Esophagus muscularis mucosa (tissue), 4 donors: ENCODE results near the gene MRTFA. TPM values are rescaled to one million over a fixed set of nuclear protein-coding genes. Genes with fewer than 3 reads are reported as not detected.

ENCODE experiments used
- DNase-seq: peaks from one replicate; pipeline ENCODE4 v3.0.0-alpha.2; 2017; ENCODE audit errors: extremely low spot score
- H3K27ac ChIP-seq, 4 donors: fragments of 200-600 bp; sonication (generic); replicated peaks in 1 of 4; 1 replicate in 3 of 4; 2 replicates in 1 of 4; pipeline ENCODE4 v1.5.1; 2016 to 2019; ENCODE audit warnings: mild to moderate bottlenecking in 1 of 4
- H3K27me3 ChIP-seq, 4 donors: fragments of 200-600 bp; sonication (generic); one replicate each; pipeline versions ENCODE4 v1.5.1 to v1.6.0; 2016 to 2019
- H3K36me3 ChIP-seq, 4 donors: fragments of 200-600 bp; sonication (generic); one replicate each; pipeline ENCODE4 v1.5.1; 2016 to 2019
- H3K4me1 ChIP-seq, 4 donors: fragments of 200-600 bp; sonication (generic); one replicate each; pipeline ENCODE4 v1.5.1; 2016 to 2019
- H3K4me3 ChIP-seq, 4 donors: fragments of 200-600 bp; sonication (generic); 1 replicate in 2 of 4; 2 replicates in 2 of 4; pipeline ENCODE4 v1.5.1; 2016 to 2019; ENCODE audit warnings: mild to moderate bottlenecking in 4 of 4, moderate library complexity in 1 of 4
- H3K9me3 ChIP-seq, 4 donors: fragments of 200-600 bp; sonication (generic); 1 replicate in 3 of 4; 2 replicates in 1 of 4; pipeline ENCODE4 v1.5.1; 2016 to 2019
- EP300 ChIP-seq: sonication (generic); formaldehyde crosslinking; IDR thresholded peaks from one replicate; pipeline ENCODE4 v1.6.1; 2017; ENCODE audit warnings: antibody characterized with exemption
- POLR2A ChIP-seq: fragments of 450-650 bp; IDR thresholded peaks from one replicate; pipeline ENCODE4 v1.6.1; 2017; ENCODE audit warnings: antibody characterized with exemption, moderate library complexity, mild to moderate bottlenecking, low read depth
- POLR2AphosphoS5 ChIP-seq, 2 donors: sonication (generic); formaldehyde crosslinking; IDR thresholded peaks; one replicate each; pipeline ENCODE4 v1.6.1; 2017; ENCODE audit warnings: antibody characterized with exemption in 2 of 2
- WGBS: methylation state at CpG from one replicate; pipeline ENCODE4 v1.1.5; 2018; 5-methylcytosine and 5-hydroxymethylcytosine counted together
- intact Hi-C: fragments of 100-400 bp; cut with DNase I; formaldehyde crosslinking; loops from one replicate; pipeline ENCODE4 v1.15.1; 2023
- total RNA-seq, 4 donors: library from RNA; depleted of rRNA; stranded (reverse); fragments of >200 nt; gene quantifications; one replicate each; pipeline versions ENCODE4 v1.1.0 to v1.2.1, GENCODE V29; 2016
- TF ChIP-seq, protein P1 (sequence below), 3 experiments: fragments of 200-600 bp in 2 of 3; fragments of 450-650 bp in 1 of 3; sonication (generic) in 2 of 3; IDR thresholded peaks; one replicate each; pipeline ENCODE4 v1.5.1; 2017 to 2019; ENCODE audit warnings: antibody characterized with exemption in 3 of 3, mild to moderate bottlenecking in 2 of 3, moderate library complexity in 1 of 3

Gene MRTFA
- total RNA-seq, 4 donors from 2014 or later = 55.6 to 88.7 (median 73.6) TPM

GRCh38 chr22:40621309-40622151 is 15.0 kb downstream of the MRTFA start:
- H3K4me3 ChIP-seq = no peak overlapping the region
- TF ChIP-seq EP300 (no peak), POLR2AphosphoS5 (IDR thresholded peaks at IDR 0.05) (no peak), POLR2A (no peak)
- TF ChIP-seq, protein P1, sequence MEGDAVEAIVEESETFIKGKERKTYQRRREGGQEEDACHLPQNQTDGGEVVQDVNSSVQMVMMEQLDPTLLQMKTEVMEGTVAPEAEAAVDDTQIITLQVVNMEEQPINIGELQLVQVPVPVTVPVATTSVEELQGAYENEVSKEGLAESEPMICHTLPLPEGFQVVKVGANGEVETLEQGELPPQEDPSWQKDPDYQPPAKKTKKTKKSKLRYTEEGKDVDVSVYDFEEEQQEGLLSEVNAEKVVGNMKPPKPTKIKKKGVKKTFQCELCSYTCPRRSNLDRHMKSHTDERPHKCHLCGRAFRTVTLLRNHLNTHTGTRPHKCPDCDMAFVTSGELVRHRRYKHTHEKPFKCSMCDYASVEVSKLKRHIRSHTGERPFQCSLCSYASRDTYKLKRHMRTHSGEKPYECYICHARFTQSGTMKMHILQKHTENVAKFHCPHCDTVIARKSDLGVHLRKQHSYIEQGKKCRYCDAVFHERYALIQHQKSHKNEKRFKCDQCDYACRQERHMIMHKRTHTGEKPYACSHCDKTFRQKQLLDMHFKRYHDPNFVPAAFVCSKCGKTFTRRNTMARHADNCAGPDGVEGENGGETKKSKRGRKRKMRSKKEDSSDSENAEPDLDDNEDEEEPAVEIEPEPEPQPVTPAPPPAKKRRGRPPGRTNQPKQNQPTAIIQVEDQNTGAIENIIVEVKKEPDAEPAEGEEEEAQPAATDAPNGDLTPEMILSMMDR (IDR thresholded peaks at IDR 0.05) = no peak
- DNase-seq = no peak
- peaks cover 0 to 14% (median 3%) of the 10 kb centered on the region in 4 donors for H3K9me3 ChIP-seq
- peaks cover 17 to 38% (median 22%) of the 10 kb centered on the region in 4 donors for H3K4me1 ChIP-seq
- H3K36me3 ChIP-seq = no peaks in the 10 kb centered on the region
- H3K27me3 ChIP-seq = no peaks in the 10 kb centered on the region
- 81% methylated on average over 9 of the region's 9 CpGs for WGBS
- intact Hi-C loops = no loop called here
- no peak overlapping the region for H3K27ac ChIP-seq

DNA sequence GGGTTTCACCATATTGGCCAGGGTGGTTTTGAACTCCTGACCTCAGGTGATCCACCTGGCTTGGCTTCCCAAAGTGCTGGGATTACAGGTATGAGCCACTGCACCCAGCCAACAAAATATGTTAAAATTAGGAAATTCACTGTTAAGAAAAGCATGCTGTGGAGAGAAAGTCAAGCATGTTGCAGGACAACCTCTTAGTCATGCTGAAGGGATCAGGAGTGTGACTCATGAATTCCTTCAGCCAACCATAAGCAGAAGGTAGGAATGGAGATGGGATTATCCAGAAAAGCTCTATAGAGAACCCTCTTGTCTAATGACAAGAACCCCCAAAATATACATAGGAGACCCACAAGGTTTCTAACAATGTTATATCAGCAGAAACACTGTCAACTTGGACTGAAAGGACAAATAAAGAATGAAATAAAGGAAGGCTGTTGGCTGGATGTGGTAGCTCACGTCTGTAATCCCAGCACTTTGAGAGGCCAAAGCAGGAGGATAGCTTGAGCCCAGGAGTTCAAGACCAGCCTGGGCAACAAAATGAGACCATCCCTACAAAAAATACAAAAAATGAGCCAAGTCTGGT is 16.0 kb downstream of the MRTFA start:
- no peak for DNase-seq
- Histone ChIP-seq H3K27me3 (no peaks in the 10 kb centered on the region), H3K36me3 (no peaks in the 10 kb centered on the region), H3K4me1 (peaks cover 17 to 33% (median 24%) of the 10 kb centered on the region in 4 donors), H3K4me3 (no peak overlapping the region), H3K9me3 (peaks cover 0 to 14% (median 3%) of the 10 kb centered on the region in 4 donors), H3K27ac (no peak overlapping the region)
- intact Hi-C loops = no loop called here
- WGBS = 95% methylated on average over 1 of the region's 1 CpG
- TF ChIP-seq, protein P1 (IDR thresholded peaks at IDR 0.05) = no peak
- TF ChIP-seq POLR2A (no peak), EP300 (no peak), POLR2AphosphoS5 (IDR thresholded peaks at IDR 0.05) (no peak)

DNA sequence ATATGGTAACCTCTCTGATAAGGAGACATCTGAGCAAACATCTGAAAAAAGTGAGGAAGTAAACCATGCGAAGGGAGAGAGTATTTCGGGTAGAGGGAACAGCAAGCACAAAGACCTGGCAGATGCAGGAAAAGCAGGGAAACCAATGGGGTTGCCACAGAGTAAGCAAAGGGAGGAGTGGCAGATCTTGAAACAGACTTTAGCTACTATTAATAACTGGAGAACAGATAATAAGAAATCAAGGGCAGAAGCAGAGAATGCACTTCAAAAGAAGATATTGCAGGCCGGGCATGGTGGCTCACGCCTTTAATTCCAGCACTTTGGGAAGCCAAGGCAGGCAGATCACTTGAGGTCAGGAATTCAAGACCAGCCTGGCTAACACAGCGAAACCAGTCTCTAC is 18.1 kb downstream of the MRTFA start:
- H3K27me3 ChIP-seq = no peaks in the 10 kb centered on the region
- no peak for DNase-seq
- TF ChIP-seq EP300 (no peak), POLR2A (no peak), POLR2AphosphoS5 (IDR thresholded peaks at IDR 0.05) (no peak)
- TF ChIP-seq, protein P1 (IDR thresholded peaks at IDR 0.05) = no peak
- no peak overlapping the region for H3K4me3 ChIP-seq
- intact Hi-C loops = no loop called here
- peaks cover 1 to 17% (median 11%) of the 10 kb centered on the region in 4 donors for H3K4me1 ChIP-seq
- H3K27ac ChIP-seq = no peak overlapping the region
- WGBS = 88% methylated on average over 5 of the region's 5 CpGs
- H3K36me3 ChIP-seq = no peaks in the 10 kb centered on the region
- peaks cover 0 to 14% (median 3%) of the 10 kb centered on the region in 4 donors for H3K9me3 ChIP-seq

GRCh38 chr22:40616578-40616977 is 19.9 kb downstream of the MRTFA start:
- WGBS = 67% methylated on average over 5 of the region's 5 CpGs
- H3K4me1 ChIP-seq = peaks cover 14 to 35% (median 25%) of the 10 kb centered on the region in 4 donors

More at GRCh38 chr22:40616578-40616977, 19.9 kb downstream of the MRTFA start:
- H3K36me3 ChIP-seq = no peaks in the 10 kb centered on the region
- H3K9me3 ChIP-seq = peaks cover 0 to 10% (median 3%) of the 10 kb centered on the region in 4 donors
- no peak overlapping the region for H3K27ac ChIP-seq
- no peak overlapping the region for H3K4me3 ChIP-seq
- intact Hi-C loops = no loop called here
- TF ChIP-seq, protein P1 (IDR thresholded peaks at IDR 0.05) = no peak
- TF ChIP-seq POLR2A = no peak
- no peaks in the 10 kb centered on the region for H3K27me3 ChIP-seq
- no peak for DNase-seq
